Stomach (tissue), 4 donors: ENCODE measurements around the gene POLR2I.

Source experiments
- POLR2AphosphoS5 ChIP-seq, 3 donors: sonication (generic); formaldehyde crosslinking; IDR thresholded peaks; one replicate each; pipeline ENCODE4 v1.6.1; 2016; ENCODE audit warnings: antibody characterized with exemption in 3 of 3
- TF ChIP-seq, protein P1 (sequence below), 7 experiments: fragments of 450-650 bp in 4 of 7; fragments of 200-600 bp in 3 of 7; sonication (generic) in 3 of 7; IDR thresholded peaks; one replicate each; pipeline ENCODE4 v1.5.1; 2016 to 2019; ENCODE audit warnings: antibody characterized with exemption in 7 of 7, control low read depth in 2 of 7, mild to moderate bottlenecking in 1 of 7

DNA sequence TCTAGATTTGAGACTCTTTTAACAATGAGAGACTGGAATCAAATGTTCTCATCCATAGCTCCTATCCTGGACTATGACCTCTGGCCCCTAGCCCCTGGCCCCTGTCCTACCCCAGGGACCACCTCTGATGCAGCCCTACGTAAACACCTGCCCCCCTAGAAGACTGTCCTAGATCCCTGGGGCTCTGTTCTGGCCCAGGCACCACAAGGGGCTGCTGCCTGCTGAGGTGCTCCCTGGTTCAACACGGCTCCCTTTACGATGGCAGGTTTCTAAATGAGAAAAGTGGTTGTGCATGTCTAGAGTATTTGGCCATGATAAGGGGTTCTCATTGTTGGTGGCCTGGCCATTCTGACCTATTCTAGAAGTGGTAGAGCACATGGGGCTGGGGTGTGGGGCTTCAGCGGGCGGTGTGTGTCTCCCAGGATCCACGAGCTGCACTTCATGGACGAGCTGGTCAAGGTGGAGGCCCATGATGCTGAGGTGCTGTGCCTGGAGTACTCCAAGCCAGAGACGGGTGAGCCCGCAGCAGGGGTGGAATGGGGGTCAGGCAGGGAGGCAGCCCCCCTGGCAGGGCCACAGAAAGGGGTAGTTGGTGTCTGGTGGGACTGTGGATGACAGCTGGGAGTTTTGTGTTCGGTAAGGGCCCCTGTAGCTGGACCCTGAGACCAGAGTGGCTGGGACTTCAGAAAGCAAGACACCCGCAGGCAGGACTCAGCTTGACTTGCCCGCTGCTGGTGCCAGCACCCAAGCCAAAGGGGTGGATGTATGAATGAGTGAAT, 30.3 kb downstream of the POLR2I start:
- TF ChIP-seq, protein P1, sequence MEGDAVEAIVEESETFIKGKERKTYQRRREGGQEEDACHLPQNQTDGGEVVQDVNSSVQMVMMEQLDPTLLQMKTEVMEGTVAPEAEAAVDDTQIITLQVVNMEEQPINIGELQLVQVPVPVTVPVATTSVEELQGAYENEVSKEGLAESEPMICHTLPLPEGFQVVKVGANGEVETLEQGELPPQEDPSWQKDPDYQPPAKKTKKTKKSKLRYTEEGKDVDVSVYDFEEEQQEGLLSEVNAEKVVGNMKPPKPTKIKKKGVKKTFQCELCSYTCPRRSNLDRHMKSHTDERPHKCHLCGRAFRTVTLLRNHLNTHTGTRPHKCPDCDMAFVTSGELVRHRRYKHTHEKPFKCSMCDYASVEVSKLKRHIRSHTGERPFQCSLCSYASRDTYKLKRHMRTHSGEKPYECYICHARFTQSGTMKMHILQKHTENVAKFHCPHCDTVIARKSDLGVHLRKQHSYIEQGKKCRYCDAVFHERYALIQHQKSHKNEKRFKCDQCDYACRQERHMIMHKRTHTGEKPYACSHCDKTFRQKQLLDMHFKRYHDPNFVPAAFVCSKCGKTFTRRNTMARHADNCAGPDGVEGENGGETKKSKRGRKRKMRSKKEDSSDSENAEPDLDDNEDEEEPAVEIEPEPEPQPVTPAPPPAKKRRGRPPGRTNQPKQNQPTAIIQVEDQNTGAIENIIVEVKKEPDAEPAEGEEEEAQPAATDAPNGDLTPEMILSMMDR (IDR thresholded peaks at IDR 0.05), result no peak
- TF ChIP-seq POLR2AphosphoS5 (IDR thresholded peaks at IDR 0.05), result no peak
